Gastrocnemius medialis (tissue), 4 donors: ENCODE results near the gene CSTF1.

Experiments used
- CTCF ChIP-seq, 5 experiments: fragments of 450-650 bp in 3 of 5; fragments of 200-600 bp in 2 of 5; sonication (generic) in 2 of 5; IDR thresholded peaks in 4 of 5; conservative IDR thresholded peaks in 1 of 5; 1 replicate in 4 of 5; 2 replicates in 1 of 5; pipeline ENCODE4 v1.5.1; 2016 to 2019; ENCODE audit warnings: antibody characterized with exemption in 5 of 5, mild to moderate bottlenecking in 3 of 5, moderate library complexity in 3 of 5
- POLR2A ChIP-seq, 2 donors: fragments of 450-650 bp; IDR thresholded peaks; one replicate each; pipeline ENCODE4 v1.6.1; 2017; ENCODE audit warnings: antibody characterized with exemption in 2 of 2, mild to moderate bottlenecking in 2 of 2, moderate library complexity in 2 of 2

GRCh38 chr20:56368351-56369134 is 23.9 kb upstream of the CSTF1 start:
- TF ChIP-seq CTCF (IDR thresholded peaks at IDR 0.05 in 4 of 5, conservative IDR thresholded peaks at IDR 0.05 in 1 of 5) (no peak), POLR2A (IDR thresholded peaks at IDR 0.05) (no peak)
